HG02798 (cell line): ENCODE measurements around the gene JPH3.

Experiments
- ATAC-seq: cut with Tn5 transposase; IDR thresholded peaks from one replicate; pipeline ENCODE4 v1.9.1; 2021; ENCODE audit warnings: mild to moderate bottlenecking; ENCODE audit not compliant: unreplicated experiment, poor library complexity

JPH3 gene

DNA sequence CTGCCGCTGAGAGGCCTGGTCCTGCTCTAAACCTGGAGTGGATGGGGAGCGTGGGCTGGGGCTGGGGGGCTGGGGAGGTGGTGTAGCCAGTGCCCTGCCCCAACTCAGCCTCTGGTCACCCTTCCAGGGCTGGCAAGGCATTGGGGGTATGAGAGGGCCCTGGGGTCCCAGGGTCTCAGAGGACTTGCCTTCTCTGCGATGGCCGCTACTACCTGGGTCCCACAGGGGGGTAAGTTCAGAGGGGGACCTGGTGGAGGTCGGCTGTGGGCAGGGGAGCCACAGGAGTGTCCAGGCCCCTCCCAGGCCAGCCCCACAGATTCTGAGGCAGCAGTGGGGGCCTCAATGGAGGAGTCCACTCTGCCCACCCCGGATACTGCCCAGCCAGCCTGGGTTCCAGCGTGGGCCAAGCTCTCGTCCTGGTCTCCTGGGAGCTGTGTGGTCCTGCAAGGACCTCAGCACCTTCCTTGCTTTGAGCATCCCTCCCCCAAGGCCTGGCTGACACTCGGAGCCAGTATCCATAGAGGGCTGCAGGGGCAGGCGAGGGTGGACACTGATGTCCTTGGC, 20.5 kb downstream of the JPH3 start:
- ATAC-seq: no peak

DNA sequence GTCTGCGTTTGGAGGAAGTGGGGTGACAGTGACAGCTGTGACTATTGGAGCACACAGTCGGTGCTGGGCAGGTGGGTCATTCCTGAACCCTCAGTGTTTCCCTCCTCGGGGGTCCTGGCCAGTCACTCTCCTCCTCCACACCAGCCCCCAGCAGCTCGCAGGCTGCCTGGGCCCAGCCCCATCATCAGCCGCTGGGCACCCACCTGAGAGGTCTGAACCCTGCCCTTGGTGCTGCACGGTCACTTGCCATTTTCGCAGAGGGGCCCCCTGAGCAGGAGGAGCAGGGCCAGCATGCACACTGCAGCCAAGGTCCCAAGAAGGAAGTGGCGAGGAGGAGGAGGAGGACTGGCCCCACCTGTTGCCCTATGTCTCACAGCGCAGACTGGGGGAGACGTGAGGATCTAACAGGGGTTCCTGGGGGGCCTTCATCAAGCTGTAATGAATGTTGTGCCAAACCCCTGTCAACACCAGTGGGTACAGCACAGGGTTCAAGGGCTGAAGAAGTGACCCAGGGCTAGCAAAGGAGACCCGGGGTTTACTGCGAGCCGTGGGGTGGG, 23.0 kb downstream of the JPH3 start:
- ATAC-seq: no peak

DNA sequence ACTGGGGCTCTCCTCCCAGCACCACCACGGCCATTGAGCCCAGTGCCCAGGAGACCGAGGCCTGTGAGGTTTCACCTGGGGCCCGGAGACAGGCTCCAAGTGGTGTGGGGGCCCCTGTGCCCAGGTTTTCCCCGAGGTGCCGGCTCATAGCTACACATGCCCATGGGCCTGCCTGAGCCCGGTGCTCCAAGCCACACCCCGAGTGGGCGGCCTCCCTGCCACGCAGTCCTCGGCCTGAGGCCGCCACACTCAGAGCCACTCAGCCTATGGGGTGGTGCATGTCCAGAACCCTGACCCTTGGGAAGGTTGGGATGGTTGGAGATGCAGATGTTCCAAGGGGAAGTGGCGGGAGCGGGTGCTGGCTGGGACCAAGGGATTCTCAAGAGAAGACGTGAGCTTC, 24.1 kb downstream of the JPH3 start:
- no peak for ATAC-seq

DNA sequence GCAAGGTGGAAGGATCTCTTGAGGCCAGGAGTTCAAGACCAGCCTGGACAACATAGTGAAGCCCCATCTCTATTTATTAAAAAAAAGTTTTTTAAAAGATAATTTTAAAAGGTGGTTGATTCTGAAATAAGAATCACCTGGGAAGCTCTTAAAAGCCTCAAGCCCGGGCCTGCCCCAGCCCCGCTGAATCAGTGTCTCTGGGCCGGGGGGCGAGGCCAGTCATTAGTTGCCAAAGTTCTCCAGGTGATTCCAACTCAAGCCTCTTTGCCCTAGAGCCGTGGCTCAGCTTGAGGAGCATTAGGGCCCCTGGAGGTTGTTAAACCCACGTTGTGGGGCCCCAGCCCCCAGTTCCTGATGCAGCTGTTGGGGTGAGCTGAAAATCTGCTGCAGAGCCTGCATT, 24.6 kb downstream of the JPH3 start:
- no peak for ATAC-seq

DNA sequence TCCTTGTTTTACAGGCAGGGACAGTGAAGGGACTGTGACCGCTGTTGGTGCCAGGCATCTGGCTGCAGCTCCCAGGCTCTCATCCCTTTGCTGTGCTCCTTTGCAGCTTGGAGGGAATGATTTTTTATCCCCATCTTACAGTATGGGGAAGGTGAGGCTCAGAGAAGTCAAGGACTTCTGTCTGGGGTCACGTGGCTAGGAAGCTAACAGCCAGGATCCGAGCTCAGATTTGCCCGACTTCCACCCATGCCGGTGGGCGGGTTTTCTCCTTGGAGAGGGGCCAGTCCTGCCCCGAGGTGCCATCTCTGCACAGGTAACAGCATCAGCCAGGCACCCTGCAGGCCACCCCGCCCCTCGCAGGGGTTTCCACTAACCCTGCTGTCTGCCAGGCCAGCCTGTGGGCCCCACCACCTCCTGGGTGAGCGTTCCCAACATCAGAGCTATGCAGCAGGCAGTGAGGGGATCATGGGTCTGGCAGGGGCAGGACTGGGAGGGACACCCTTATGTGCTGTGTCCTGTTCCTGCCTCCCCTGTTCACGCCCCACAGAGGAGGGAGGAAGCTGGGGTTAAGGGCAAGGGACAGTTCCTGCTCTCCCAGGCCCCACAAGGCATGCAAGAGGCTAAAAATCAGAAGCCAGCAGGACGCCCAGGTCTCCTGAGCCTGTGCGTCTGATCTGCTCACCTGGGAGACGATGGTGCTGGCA, 25.4 kb downstream of the JPH3 start:
- no peak for ATAC-seq

DNA sequence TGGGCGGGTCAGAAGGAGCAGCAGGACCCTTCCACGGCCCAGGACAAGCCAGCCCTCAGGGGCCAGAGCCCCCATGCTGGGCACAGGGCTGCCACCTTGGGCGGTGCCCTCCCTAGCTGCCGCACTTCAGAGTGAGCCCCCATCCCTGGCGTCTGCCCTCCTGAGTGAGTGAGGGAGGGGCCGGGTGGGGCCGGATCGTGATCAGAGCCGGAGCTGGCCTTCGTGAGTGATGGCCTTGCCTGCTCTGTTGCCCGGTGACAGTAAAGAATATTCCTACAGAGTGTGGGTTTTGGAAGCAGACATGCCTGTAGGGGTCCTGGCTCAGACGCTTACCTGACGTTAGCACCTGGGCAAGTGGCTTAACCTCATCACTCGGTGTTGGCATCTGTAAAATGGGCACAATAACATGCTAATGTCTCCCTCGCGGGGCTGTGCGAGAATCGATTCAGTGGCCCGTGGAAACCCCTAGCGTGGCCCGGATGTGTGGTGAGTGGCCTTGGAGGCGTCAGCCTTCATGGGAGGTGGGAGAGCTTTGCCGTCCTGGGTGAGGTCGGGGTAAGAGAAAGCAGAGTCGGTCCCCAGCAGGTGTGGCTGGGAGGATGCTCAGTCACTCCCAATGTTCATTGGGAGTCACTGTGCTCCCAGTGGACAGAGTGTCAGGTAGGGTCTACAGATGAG, 26.1 kb downstream of the JPH3 start:
- no peak for ATAC-seq

DNA sequence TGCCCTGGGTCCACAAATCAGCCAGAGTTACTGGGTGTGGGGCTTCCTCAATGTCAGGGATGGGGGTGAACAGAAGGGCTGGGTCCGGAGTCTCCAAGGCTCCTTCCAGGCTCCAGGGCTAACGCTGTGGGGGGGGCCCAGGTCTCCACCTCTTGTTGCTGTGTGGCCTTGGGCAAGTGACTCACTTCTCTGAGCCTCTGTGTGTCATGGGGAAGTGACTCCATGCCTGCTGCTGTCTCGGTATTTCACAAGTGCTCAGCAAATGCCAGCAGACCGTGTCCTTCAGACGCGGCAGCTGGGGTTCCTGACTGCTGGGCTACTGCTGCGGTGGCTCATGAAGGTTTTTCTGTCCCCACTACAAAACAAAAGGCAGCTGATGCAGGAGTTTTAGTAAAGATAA, 26.6 kb downstream of the JPH3 start:
- no peak for ATAC-seq

DNA sequence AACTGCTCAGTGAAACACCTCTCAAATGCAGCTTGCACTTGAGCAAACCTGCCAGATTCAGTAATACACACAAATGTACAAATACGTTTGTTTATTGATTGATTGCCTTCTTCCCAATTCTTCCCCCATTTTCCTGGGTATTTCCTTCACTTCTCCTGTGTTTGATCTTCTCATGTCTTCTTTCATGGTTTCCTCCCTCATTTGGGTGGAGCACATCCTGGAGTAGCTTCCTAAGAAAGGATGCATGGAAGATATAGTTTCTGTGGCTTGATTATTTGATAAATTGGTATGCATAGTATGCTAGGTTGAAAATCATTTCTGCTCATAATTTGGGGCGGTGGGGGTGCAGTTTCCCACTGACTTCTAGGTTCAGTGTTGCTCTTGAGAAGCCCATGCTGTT, 28.8 kb downstream of the JPH3 start:
- ATAC-seq: no peak

DNA sequence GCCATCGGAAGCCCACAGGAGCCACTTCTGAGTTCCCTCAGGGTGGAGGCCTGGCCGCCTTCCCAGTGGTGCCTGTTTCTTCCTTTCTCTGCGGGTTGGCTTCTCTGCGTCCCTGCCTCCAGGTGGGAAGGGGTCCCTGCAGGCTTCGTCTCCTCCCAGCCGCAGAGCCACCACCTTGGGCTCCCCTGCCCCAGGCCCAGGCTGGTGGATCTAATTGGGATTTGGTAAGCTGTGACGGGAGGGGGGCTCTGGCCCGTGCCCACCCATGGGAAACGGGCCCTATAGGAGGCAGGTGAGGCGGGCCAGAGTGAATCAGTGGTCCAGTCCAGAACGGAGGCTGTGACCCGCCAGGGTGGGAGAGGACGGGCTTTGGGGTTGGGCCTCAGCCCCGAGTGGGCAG, 32.1 kb downstream of the JPH3 start:
- ATAC-seq: no peak

DNA sequence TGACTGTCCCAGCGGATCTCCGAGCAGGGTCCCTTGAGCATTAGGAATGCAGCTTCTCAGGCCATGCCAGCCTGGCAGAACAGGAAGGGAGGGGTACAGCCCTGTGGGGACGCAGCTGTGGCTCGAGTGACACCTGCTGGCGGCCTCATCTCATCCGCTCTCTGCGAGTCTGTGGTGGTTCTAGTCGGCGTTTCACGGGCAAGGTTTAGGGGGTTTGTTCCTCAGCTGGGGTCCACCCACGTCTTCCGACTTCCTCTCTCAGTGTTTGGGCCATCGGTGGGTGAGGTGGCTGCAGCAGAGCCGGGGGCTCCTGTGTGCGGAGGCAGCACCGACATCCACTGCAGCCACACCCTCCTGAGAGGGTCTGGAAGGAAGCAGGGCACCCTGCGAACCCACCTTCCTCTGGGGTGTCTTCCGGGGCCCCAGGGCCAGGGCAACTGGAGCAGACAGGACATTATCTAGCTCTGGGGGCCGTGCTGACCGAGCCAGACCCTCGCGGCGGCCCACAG, 33.3 kb downstream of the JPH3 start:
- no peak for ATAC-seq

DNA sequence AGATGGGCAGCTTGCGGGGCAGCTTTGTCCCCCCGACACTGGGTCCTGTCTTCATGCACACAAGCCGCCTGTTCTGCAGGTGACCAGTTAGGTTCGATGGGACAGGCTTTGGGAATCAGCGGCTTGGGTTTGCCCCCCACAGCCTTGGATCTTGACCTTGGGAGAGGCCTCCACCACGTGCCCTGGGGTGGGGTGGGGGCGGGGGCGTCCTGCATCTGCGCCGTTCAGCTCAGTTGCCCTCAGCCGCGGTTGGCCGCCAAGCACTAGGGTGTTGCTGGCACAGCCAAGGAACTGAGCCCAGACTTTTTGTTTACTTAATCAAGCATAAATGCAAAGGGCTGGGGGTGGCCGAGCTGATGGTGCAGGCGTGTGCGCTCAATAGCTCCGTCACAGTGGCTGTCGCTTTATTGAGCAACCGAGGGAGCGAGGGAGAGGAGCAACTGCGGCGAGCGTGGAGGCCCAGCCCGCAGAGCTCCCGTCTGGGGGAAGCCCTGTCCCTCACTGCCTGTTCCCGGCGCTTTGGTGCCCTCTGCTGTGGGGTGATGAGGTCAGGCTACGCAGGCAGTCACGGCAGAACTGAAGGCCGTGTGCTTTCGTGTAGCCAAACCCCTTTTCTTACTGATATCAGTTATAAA, 33.9 kb downstream of the JPH3 start:
- ATAC-seq: no peak

DNA sequence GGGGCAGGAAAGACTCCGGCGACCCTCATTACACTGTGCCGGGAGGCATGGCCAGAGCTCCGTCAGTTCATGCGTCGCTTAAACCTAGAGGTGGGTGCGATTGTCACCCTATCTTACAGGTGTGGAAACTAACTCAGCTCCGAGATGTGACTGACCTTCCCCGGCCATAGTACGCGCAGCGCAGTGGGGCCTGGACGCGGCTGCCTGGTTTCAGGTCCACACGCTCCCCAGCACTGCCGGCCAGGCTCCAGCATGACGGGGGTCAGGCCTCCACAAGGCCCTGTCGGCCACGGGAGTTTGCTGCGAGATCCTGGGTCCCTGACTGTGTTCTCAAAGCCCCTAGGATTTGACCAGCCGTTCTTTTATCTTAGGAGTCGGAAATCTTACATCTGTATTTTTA, 34.4 kb downstream of the JPH3 start:
- no peak for ATAC-seq

DNA sequence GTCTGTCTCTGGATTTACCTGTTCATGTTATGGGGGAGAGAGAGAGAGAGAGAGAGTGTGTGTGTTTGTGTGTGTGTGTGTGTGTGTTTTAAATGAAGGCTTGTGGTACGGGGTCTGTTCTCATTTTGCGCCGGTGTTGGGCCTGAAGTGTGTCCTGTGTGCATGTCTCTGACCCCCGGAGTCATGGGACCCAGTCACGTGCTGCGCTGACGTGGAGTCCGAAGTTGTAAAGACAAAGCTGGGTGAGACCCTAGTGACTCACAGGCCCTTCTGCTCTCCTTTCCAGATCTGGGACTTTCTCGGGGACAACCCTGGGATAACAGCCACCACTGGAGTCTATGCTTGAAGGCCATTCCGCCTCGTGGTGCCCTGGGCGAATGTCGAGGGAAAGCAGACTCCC, 35.0 kb downstream of the JPH3 start:
- no peak for ATAC-seq

DNA sequence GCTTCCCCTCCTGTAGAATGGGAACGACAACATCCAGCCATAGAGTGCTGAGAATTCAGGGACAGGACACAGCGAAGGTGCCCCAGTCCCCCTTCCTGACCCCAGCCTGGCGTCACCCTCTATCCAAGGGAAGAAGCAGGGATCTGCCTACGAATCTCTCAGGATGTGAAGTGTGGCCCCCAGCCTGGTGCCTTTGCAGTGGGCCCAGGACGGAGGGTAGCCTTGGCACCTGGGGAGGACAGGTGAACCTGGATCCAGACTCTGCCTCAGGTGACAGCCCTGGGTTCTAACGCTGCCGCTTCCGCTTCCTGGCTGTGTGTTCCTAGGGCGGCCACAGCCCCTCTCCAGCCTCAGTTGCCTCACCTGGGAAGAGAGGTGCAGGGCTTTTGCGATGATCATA, 36.4 kb downstream of the JPH3 start:
- no peak for ATAC-seq

DNA sequence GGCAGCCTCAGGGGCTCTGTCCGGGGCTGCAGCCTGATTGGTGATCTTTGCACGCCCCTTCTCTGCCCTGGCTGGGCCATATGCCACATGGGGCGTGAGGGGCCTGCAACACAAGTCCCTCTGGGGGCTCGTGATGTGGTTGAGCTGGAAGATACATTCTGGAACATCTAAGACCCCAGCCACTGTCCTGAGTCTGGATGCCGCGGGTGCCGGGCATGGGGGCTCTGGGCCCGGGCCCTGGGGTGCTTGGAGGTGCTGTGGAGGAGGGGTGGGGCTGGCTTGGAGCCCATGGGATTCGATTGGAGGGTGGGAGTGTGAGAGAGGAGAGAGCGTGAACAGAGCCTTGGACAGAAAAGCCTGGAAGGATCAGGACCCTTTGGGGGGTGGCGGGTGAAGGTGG, 39.4 kb downstream of the JPH3 start:
- ATAC-seq: no peak

DNA sequence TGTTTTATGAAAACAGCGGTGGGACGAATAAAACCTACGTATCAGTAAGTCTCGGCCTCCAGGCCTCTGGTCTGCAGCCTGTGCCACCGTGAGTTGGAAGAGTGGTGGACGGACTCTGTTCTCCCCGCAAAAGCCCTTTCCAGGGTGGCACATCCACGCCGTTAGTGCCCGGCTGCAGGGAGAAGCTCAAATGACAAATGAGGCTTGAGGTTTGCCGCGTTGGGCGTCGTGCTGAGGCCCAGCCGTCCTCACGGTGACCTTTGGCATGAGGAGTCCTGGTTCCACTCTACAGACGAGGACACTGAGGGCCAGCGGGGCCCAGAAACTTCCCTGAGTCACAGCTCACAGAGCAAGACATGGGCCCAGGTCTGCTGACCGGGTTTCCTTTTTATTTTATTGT, 40.2 kb downstream of the JPH3 start:
- no peak for ATAC-seq

DNA sequence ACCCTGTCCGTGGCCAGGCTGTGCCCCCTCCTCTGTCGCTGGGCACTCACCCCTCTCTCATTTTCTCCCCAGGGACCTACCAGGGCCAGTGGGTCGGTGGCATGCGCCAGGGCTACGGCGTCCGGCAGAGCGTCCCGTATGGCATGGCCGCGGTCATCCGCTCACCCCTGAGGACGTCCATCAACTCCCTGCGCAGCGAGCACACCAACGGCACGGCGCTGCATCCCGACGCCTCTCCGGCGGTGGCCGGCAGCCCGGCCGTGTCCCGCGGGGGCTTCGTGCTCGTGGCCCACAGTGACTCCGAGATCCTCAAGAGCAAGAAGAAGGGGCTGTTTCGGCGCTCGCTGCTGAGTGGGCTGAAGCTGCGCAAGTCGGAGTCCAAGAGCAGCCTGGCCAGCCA, 41.9 kb downstream of the JPH3 start:
- no peak for ATAC-seq

DNA sequence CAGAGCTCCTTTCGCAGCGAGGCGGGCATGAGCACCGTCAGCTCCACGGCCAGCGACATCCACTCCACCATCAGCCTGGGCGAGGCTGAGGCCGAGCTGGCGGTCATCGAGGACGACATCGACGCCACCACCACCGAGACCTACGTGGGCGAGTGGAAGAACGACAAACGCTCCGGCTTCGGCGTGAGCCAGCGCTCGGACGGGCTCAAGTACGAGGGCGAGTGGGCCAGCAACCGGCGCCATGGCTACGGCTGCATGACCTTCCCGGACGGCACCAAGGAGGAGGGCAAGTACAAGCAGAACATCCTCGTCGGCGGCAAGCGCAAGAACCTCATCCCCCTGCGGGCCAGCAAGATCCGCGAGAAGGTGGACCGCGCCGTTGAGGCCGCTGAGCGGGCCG, 42.3 kb downstream of the JPH3 start:
- ATAC-seq: no peak

DNA sequence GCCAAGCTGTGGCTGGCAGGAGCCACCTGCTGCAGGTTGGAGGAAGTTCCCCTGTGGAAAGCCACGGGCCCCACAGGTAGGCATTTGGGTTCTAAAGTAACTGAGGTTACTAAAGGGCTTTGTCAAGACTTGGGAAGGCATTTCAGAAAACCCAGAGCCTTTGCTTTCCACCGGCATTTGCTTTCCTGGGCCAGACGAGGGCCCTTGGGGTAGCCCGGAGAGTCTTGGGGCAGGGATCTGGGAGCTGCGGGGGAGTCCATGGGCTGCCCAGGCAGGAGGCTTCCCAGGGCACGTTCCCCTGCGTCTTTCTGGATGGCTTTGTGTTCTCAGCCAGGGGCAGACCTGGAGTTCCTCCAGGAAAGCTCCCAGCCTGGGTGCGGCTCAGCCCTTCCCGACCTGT, 43.5 kb downstream of the JPH3 start:
- ATAC-seq: no peak

DNA sequence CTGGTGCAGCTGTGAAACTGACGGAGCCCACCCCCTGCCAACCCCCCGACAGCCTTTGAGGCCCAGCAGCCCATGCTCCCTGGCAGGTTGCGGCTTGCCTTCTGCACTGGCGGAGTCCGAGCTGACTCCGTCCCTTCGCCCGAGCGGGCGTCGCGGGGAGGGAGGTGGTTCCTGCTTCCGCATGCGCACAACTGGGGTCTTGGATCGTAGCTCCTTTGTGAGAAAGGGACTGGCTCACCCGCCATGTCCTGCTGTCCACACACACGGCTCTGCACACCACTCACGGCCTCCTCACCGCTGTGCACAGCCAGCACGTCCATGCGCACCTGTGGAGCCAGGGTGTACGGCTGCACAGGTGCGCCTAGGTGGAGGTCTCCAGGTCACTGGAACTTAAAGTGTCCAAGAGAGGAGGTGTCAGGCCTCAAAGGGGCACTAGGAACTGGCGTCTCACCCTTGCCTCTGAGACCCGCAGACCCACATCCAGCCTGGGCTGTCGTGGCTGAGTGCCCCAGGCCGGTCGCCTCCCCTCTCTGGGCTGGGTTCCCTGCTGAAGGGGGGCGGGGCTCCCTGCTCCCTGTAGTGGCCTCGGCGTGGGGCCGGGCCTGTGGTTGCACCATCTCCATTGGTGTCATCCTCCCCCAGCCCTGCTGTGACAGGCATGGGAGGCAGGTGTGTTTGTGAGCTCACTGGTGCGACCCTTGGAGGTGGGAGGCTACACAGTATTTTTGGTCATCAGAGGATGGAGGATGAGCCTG, 45.3 kb downstream of the JPH3 start:
- ATAC-seq: no peak
